HG02759 (cell line): ENCODE results near the gene LRIG1.

ENCODE experiments used
- ATAC-seq: cut with Tn5 transposase; IDR thresholded peaks from one replicate; pipeline ENCODE4 v1.9.1; 2021; ENCODE audit warnings: mild to moderate bottlenecking, moderate library complexity; ENCODE audit not compliant: unreplicated experiment

Gene LRIG1

GRCh38 chr3:66366747-66367146 lies 134.1 kb downstream of the LRIG1 start:
- no peak for ATAC-seq

- no peak for ATAC-seq
Measured at GRCh38 chr3:66365080-66365479, 135.7 kb downstream of the LRIG1 start.

- no peak for ATAC-seq
Measured at GRCh38 chr3:66363148-66363547, 137.7 kb downstream of the LRIG1 start.

- ATAC-seq = no peak
Measured at GRCh38 chr3:66362541-66362941, 138.3 kb downstream of the LRIG1 start.

- no peak for ATAC-seq
Measured at GRCh38 chr3:66361356-66361755, 139.5 kb downstream of the LRIG1 start.

- no peak for ATAC-seq
Measured at GRCh38 chr3:66355997-66356396, 144.8 kb downstream of the LRIG1 start.

- ATAC-seq = no peak
Measured at GRCh38 chr3:66355394-66355793, 145.4 kb downstream of the LRIG1 start.

- no peak for ATAC-seq
Measured at GRCh38 chr3:66354001-66354400, 146.8 kb downstream of the LRIG1 start.

GRCh38 chr3:66353530-66353929 lies 147.3 kb downstream of the LRIG1 start:
- no peak for ATAC-seq

- ATAC-seq = no peak
Measured at GRCh38 chr3:66353039-66353438, 147.8 kb downstream of the LRIG1 start.

- no peak for ATAC-seq
Measured at GRCh38 chr3:66350601-66351000, 150.2 kb downstream of the LRIG1 start.

- ATAC-seq = no peak
Measured at GRCh38 chr3:66348704-66349103, 152.1 kb downstream of the LRIG1 start.

GRCh38 chr3:66344848-66345578 lies 155.8 kb downstream of the LRIG1 start:
- no peak for ATAC-seq

- no peak for ATAC-seq
Measured at GRCh38 chr3:66344391-66344811, 156.4 kb downstream of the LRIG1 start.

- ATAC-seq = no peak
Measured at GRCh38 chr3:66342717-66343356, 158.0 kb downstream of the LRIG1 start.

GRCh38 chr3:66338927-66339326 lies 161.9 kb downstream of the LRIG1 start:
- no peak for ATAC-seq

GRCh38 chr3:66336333-66336766 lies 164.5 kb downstream of the LRIG1 start:
- ATAC-seq = no peak

- no peak for ATAC-seq
Measured at GRCh38 chr3:66335671-66336070, 165.2 kb downstream of the LRIG1 start.
